MM.1S (cell line): Measurements from ENCODE around the gene ZNF521.

ENCODE experiments used
- DNase-seq: peaks from one replicate; pipeline ENCODE4 v3.0.0-alpha.2; 2015
- H2AFZ ChIP-seq: fragments of 300-600 bp; sonication (generic); 2 replicates; pipeline ENCODE4 v1.6.0; 2016; ENCODE audit warnings: antibody characterized with exemption, low read length
- H3F3A ChIP-seq: fragments of 300-600 bp; sonication (generic); 2 replicates; pipeline ENCODE4 v1.6.1; 2016; ENCODE audit warnings: mild to moderate bottlenecking, antibody characterized with exemption, low read length, moderate library complexity, mixed read lengths; ENCODE audit not compliant: insufficient read depth
- H3K27ac ChIP-seq: fragments of 300-600 bp; sonication (generic); 2 replicates; pipeline ENCODE4 v1.5.1; 2016; ENCODE audit warnings: mild to moderate bottlenecking, low read length
- H3K27me3 ChIP-seq: fragments of 300-600 bp; sonication (generic); replicated peaks from 2 replicates; pipeline ENCODE4 v1.6.0; 2016; ENCODE audit warnings: low read length; ENCODE audit not compliant: insufficient read depth
- H3K36me3 ChIP-seq: fragments of 300-600 bp; sonication (generic); replicated peaks from 2 replicates; pipeline ENCODE4 v1.6.1; 2016; ENCODE audit warnings: mild to moderate bottlenecking, low read length, mixed read lengths; ENCODE audit not compliant: insufficient read depth
- H3K4me1 ChIP-seq: fragments of 300-600 bp; sonication (generic); 2 replicates; pipeline ENCODE4 v1.6.1; 2016; ENCODE audit warnings: low read length, mixed read lengths
- H3K4me2 ChIP-seq: fragments of 300-600 bp; sonication (generic); 2 replicates; pipeline ENCODE4 v1.6.0; 2016; ENCODE audit warnings: low read depth, low read length
- H3K4me3 ChIP-seq: fragments of 300-600 bp; sonication (generic); 2 replicates; pipeline ENCODE4 v1.5.1; 2016; ENCODE audit warnings: low read length, mixed read lengths
- H3K79me2 ChIP-seq: fragments of 300-600 bp; sonication (generic); 2 replicates; pipeline ENCODE4 v1.6.1; 2016; ENCODE audit warnings: mixed run types, low read length, mixed read lengths
- H3K9ac ChIP-seq: fragments of 300-600 bp; sonication (generic); 2 replicates; pipeline ENCODE4 v1.6.1; 2016; ENCODE audit warnings: low read length, mixed read lengths
- H3K9me2 ChIP-seq: fragments of 300-600 bp; sonication (generic); replicated peaks from 2 replicates; pipeline ENCODE4 v1.6.1; 2016; ENCODE audit warnings: mild to moderate bottlenecking, low read length, mixed read lengths; ENCODE audit not compliant: insufficient read depth
- H3K9me3 ChIP-seq: fragments of 300-600 bp; sonication (generic); replicated peaks from 2 replicates; pipeline ENCODE4 v1.6.1; 2016; ENCODE audit warnings: mild to moderate bottlenecking, low read length, mixed read lengths; ENCODE audit not compliant: insufficient read depth
- H4K20me1 ChIP-seq: fragments of 300-600 bp; sonication (generic); 2 replicates; pipeline ENCODE4 v1.6.1; 2016; ENCODE audit warnings: mild to moderate bottlenecking, low read length, moderate library complexity, mixed read lengths; ENCODE audit not compliant: insufficient read depth
- CTCF ChIP-seq: fragments of 300-600 bp; sonication (generic); IDR thresholded peaks from 2 replicates; pipeline ENCODE4 v1.5.1; 2016; ENCODE audit warnings: antibody characterized with exemption, low read length, mixed read lengths
- EZH2 ChIP-seq: fragments of 300-600 bp; sonication (generic); optimal IDR thresholded peaks from 2 replicates; pipeline ENCODE3; 2017; ENCODE audit warnings: low read depth, mild to moderate bottlenecking, antibody characterized with exemption, low read length, mixed read lengths
- EZH2phosphoT487 ChIP-seq: fragments of 300-600 bp; sonication (generic); IDR thresholded peaks from 2 replicates; pipeline ENCODE4 v1.6.1; 2018; ENCODE audit warnings: antibody characterized with exemption, low read length

The ZNF521 gene

GRCh38 chr18:25181581-25181980 lies 170.4 kb downstream of the ZNF521 start:
- Histone ChIP-seq H3K27ac (no peak overlapping the region; the same call in 1 of the 2 replicates), H3K4me2 (no peak overlapping the region), H3K36me3 (no peaks in the 10 kb centered on the region), H3K4me1 (peaks cover 13% of the 10 kb centered on the region), H3K79me2 (peaks cover 10% of the 10 kb centered on the region), H3F3A (no peaks in the 10 kb centered on the region), H3K4me3 (no peak overlapping the region), H3K9me3 (no peaks in the 10 kb centered on the region), H2AFZ (no peak overlapping the region), H3K9ac (no peak overlapping the region), H4K20me1 (no peaks in the 10 kb centered on the region), H3K27me3 (no peaks in the 10 kb centered on the region), H3K9me2 (no peaks in the 10 kb centered on the region)
- peak; percentile 21 for DNase-seq
- TF ChIP-seq CTCF: no peak
- TF ChIP-seq EZH2: no peak

GRCh38 chr18:25180973-25181548 lies 170.9 kb downstream of the ZNF521 start:
- H3K9me2 ChIP-seq: no peaks in the 10 kb centered on the region
- no peak overlapping the region; the same call in 1 of the 2 replicates for H3K27ac ChIP-seq
- no peak overlapping the region for H2AFZ ChIP-seq
- peaks cover 13% of the 10 kb centered on the region for H3K4me1 ChIP-seq
- no peak overlapping the region for H3K4me2 ChIP-seq
- no peak overlapping the region for H3K4me3 ChIP-seq
- H3K79me2 ChIP-seq: peaks cover 10% of the 10 kb centered on the region
- no peaks in the 10 kb centered on the region for H3K9me3 ChIP-seq
- TF ChIP-seq CTCF (no peak), EZH2 (no peak)
- no peaks in the 10 kb centered on the region for H3F3A ChIP-seq
- H3K27me3 ChIP-seq: no peaks in the 10 kb centered on the region
- no peaks in the 10 kb centered on the region for H3K36me3 ChIP-seq
- DNase-seq: no peak
- H4K20me1 ChIP-seq: no peaks in the 10 kb centered on the region
- H3K9ac ChIP-seq: no peak overlapping the region

- no peaks in the 10 kb centered on the region for H3K9me2 ChIP-seq
- H3K4me1 ChIP-seq: peaks cover 13% of the 10 kb centered on the region
- no peak overlapping the region for H3K27ac ChIP-seq
- TF ChIP-seq CTCF (no peak), EZH2phosphoT487 (no peak), EZH2 (no peak)
- DNase-seq: no peak
- H3K27me3 ChIP-seq: no peaks in the 10 kb centered on the region
- no peaks in the 10 kb centered on the region for H3K9me3 ChIP-seq
- peaks cover 10% of the 10 kb centered on the region for H3K79me2 ChIP-seq
- H3K4me2 ChIP-seq: no peak overlapping the region
- no peaks in the 10 kb centered on the region for H3F3A ChIP-seq
- H3K36me3 ChIP-seq: no peaks in the 10 kb centered on the region
- no peaks in the 10 kb centered on the region for H4K20me1 ChIP-seq
- no peak overlapping the region for H3K4me3 ChIP-seq
- H3K9ac ChIP-seq: no peak overlapping the region
- H2AFZ ChIP-seq: no peak overlapping the region
These were observed 174.3 kb downstream of the ZNF521 start for GRCh38 chr18:25177631-25178030.
